ENCODE measurements around the gene ABCA5. TPM values are rescaled to one million over a fixed set of nuclear protein-coding genes. Genes with fewer than 3 reads are reported as not detected.
"Not testable (repeated sequence)": the region's sequence is repeated elsewhere in the genome, so short reads cannot be mapped to it uniquely, and the experiment has no call there.

Gene ABCA5
- total RNA-seq, 4 donors from 2014 or later, result 36.9 to 63.3 (median 46.5) TPM

GRCh38 chr17:69302682-69303081 is 24.3 kb downstream of the ABCA5 start:
- intact Hi-C loops (cut with DNase I; ENCODE audit: low total_unique reads), result no loop called here
- WGBS, 2 donors, result 94 to 95% methylated on average over 1 of the region's 1 CpG
- H3K4me3 ChIP-seq (ENCODE audit: low read depth, poor library complexity, severe bottlenecking), result no peak overlapping the region
- no peak for DNase-seq (ENCODE audit: low spot score in 2 of 2)
- no peak for TF ChIP-seq CTCF (IDR thresholded peaks at IDR 0.05)
- no peak for TF ChIP-seq POLR2A (IDR thresholded peaks at IDR 0.05)

- intact Hi-C loops (cut with DNase I; ENCODE audit: low total_unique reads), result no loop called here
- DNase-seq (ENCODE audit: low spot score in 2 of 2), result no peak
- TF ChIP-seq CTCF (IDR thresholded peaks at IDR 0.05) (no peak), POLR2A (IDR thresholded peaks at IDR 0.05) (no peak)
- 97 to 100% methylated on average over 3 of the region's 3 CpGs for WGBS, 2 donors
- no peak overlapping the region for H3K4me3 ChIP-seq (ENCODE audit: low read depth, poor library complexity, severe bottlenecking)
Observed at GRCh38 chr17:69300222-69300621, 26.7 kb downstream of the ABCA5 start.

GRCh38 chr17:69298120-69298722 is 28.7 kb downstream of the ABCA5 start:
- H3K4me3 ChIP-seq (ENCODE audit: low read depth, poor library complexity, severe bottlenecking); DNase-seq (ENCODE audit: low spot score in 2 of 2); intact Hi-C loops (cut with DNase I; ENCODE audit: low total_unique reads): not testable (repeated sequence)
- 72 to 78% methylated on average over 3 of the region's 3 CpGs for WGBS, 2 donors

- H3K4me3 ChIP-seq (ENCODE audit: low read depth, poor library complexity, severe bottlenecking), result no peak overlapping the region
- no peak for DNase-seq (ENCODE audit: low spot score in 2 of 2)
- TF ChIP-seq CTCF (IDR thresholded peaks at IDR 0.05), result no peak
- no peak for TF ChIP-seq POLR2A (IDR thresholded peaks at IDR 0.05)
- intact Hi-C loops (cut with DNase I; ENCODE audit: low total_unique reads), result no loop called here
- 77 to 89% methylated on average over 1 of the region's 1 CpG for WGBS, 2 donors
Observed at GRCh38 chr17:69287168-69287567, 39.8 kb downstream of the ABCA5 start.

GRCh38 chr17:69286257-69286656 is 40.7 kb downstream of the ABCA5 start:
- no peak for DNase-seq (ENCODE audit: low spot score in 2 of 2)
- intact Hi-C loops (cut with DNase I; ENCODE audit: low total_unique reads), result no loop called here
- no peak overlapping the region for H3K4me3 ChIP-seq (ENCODE audit: low read depth, poor library complexity, severe bottlenecking)
- TF ChIP-seq POLR2A (IDR thresholded peaks at IDR 0.05) (no peak), CTCF (IDR thresholded peaks at IDR 0.05) (no peak)

- H3K4me3 ChIP-seq (ENCODE audit: low read depth, poor library complexity, severe bottlenecking), result no peak overlapping the region
- intact Hi-C loops (cut with DNase I; ENCODE audit: low total_unique reads), result no loop called here
- WGBS, 2 donors, result 89 to 91% methylated on average over 2 of the region's 2 CpGs
Observed at GRCh38 chr17:69284646-69285045, 42.3 kb downstream of the ABCA5 start.

More at GRCh38 chr17:69284646-69285045, 42.3 kb downstream of the ABCA5 start:
- no peak for TF ChIP-seq POLR2A (IDR thresholded peaks at IDR 0.05)
- TF ChIP-seq CTCF (IDR thresholded peaks at IDR 0.05), result no peak
- no peak for DNase-seq (ENCODE audit: low spot score in 2 of 2)
